GM13976 (cell line): ENCODE data around the gene UGT3A1.

Experiments
- DNase-seq: peaks from one replicate; pipeline ENCODE4 v3.0.0; 2012; ENCODE audit warnings: low spot score
- CTCF ChIP-seq: IDR thresholded peaks from 2 replicates; pipeline ENCODE4 v1.5.1; 2012; ENCODE audit warnings: borderline replicate concordance, mild to moderate bottlenecking; ENCODE audit not compliant: insufficient read depth; ENCODE audit errors: extremely low read depth, missing control alignments, control extremely low read depth
- in situ Hi-C: fragments of 300-500 bp; cut with MboI; formaldehyde crosslinking; loops from one replicate; pipeline ENCODE4 v1.12.0; 2022; ENCODE audit warnings: low sequenced_read_pairs, mixed read lengths, inconsistent platforms; ENCODE audit not compliant: unreplicated experiment

Gene UGT3A1

DNA sequence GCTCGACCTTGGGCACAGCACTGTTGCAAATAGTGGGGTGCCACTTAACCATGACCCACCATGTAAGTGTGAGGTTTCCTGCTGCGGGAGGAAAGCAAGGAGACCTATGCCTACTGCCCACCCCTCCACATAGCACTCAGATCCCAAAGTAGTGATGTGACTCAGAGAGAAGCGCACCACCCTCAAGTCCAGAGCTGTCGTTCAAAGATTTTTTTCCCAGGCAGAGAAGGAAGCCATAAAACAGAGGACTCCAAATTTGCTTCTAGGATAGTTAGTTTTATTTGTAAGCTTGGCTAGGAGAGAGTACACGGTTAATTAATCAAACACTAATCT lies 19.3 kb downstream of the UGT3A1 start:
- in situ Hi-C loops: no loop called here
- TF ChIP-seq CTCF: no peak
- DNase-seq: no peak

DNA sequence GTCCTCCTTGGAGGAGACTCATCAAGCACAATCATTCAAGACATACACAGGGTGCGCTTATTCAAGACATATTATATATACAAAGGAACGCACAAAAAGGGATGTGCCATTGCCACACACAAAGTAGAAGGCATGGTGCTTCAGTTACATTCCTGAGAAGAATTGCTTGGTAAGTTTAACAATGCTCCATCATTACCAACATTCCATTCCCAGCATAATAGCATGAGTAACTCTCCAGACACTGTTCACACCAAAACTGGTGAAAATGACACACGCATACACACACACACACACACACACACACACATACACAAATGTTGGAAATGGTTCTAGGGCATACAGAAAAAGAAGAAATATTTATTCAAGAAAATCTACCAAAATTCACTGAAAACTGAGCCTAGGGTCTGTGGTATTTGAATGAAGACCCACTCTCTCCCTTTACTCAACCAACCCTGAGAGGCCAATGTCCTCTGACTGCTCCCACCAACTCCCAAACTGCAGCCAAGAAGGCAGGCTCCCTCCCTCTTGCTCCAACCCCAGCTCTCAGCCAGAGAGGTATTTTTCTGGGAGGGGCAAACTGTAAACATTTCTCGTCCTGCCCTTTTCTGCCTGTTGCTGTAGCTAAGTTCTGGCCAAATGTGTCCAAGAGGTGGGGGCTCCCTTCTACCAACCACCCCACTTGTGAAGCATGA lies 19.9 kb downstream of the UGT3A1 start:
- DNase-seq: no peak
- in situ Hi-C loops: no loop called here

DNA sequence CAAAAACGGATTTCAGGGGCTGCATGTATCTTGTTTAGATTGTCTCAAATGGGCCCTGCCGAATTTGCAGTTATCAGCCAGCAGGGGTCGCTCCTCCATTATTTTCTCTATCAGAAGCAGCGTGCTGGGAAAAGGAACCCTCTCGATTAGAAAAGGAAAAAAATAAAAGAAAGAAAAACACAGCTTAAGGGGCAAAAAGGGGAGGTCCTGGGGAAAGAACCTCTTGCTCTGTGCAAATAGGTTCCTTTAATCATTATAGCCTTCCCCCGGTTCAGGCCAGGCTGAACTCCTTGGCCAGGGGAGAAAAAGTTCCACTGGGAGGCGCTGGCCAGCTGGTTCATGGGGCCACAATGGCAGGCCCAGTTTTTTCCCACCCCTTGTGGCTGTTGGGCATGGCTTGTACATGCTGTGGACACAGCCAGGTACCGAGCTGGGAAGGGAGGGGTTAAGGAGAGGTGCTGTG lies 27.8 kb downstream of the UGT3A1 start:
- in situ Hi-C loops: no loop called here
- DNase-seq: no peak
- TF ChIP-seq CTCF: no peak

More for the DNA sequence above, 19.9 kb downstream of the UGT3A1 start:
- TF ChIP-seq CTCF: no peak

DNA sequence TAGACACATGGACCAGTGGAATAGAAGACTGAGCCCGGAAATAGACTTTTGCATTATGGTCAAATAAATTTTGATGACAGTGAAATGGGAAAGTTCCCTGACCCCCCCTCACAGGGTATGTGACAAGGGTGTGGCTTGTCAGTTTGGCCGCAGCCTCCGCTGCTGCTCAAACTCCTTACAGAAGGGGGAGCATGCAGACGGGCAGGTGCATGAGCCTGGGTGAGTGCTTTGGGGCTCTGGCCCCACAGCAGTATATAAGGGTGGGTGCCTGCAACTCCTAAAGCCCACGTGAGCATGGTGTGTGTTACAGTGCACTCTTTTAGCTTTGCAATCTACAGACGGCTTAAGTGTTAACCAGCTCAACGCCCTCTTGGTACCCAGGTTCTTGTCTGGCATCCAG lies 30.9 kb downstream of the UGT3A1 start:
- no peak for DNase-seq
- in situ Hi-C loops: no loop called here
- no peak for TF ChIP-seq CTCF

DNA sequence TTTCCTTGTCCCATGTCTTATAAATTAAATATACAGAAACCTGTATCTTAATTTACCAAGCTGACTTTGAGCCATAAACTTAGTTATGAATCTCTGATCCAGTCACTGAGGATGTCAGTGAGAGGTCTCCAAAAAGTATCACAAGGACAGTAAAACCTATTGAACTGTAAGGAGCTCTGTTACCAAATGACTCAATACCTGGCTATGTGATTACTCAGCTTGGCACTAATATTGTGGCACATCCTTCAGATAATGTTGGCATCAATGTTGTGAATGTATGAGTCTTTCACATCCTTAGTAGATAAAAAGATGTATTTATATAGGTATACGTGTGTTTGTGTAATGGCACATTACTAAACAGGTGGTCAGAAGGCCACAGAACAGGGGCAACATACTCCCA lies 34.8 kb downstream of the UGT3A1 start:
- no peak for TF ChIP-seq CTCF
- in situ Hi-C loops: no loop called here
- no peak for DNase-seq

DNA sequence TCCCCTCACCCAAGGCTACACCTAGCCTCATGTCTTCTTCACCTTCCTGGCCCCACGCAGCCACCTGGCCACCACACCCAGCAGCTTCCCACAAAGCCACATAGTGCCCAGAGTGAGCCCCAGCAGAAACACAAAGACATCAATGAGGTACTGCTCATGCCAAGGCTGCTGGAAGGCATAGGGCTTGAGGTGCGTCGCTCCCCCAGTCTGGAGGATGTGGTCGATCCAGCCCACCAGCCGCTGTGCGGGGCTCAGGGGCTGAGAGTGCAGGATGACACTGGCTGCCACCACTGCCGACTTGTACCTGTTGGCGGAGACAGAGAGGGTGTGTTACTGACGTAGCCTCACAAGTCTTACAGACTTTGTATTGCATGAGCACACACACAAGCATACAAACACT lies 37.0 kb downstream of the UGT3A1 start:
- TF ChIP-seq CTCF: no peak
- DNase-seq: no peak
- in situ Hi-C loops: no loop called here
